ENCODE results near the gene DCST1.

- TF ChIP-seq CTCF (IDR thresholded peaks at IDR 0.05): peak in 1 of 6 experiments; percentile 31
- TF ChIP-seq POLR2A (IDR thresholded peaks at IDR 0.05): no peak
Observed at GRCh38 chr1:155094622-155094948, 61.0 kb downstream of the DCST1 start.

Data from esophagus squamous epithelium (tissue), 4 donors.